Mucosa of rectum (tissue), 2 donors: ENCODE data around the gene SMIM27.

ENCODE experiments used
- H3K27ac ChIP-seq, 2 donors: one replicate each; pipeline ENCODE4 v1.7.0; 2013; ENCODE audit warnings: inconsistent platforms in 2 of 2, low read depth in 2 of 2, low read length in 2 of 2
- H3K27me3 ChIP-seq, 2 donors: one replicate each; pipeline ENCODE4 v1.7.0; 2013; ENCODE audit warnings: low read length in 2 of 2; ENCODE audit not compliant: control insufficient read depth in 2 of 2, insufficient read depth in 2 of 2
- H3K36me3 ChIP-seq, 2 donors: one replicate each; pipeline ENCODE4 v1.7.0; 2013; ENCODE audit warnings: low read length in 2 of 2; ENCODE audit not compliant: control insufficient read depth in 2 of 2, insufficient read depth in 2 of 2
- H3K4me1 ChIP-seq, 2 donors: one replicate each; pipeline ENCODE4 v1.7.0; 2013; ENCODE audit warnings: low read length in 2 of 2, mild to moderate bottlenecking in 1 of 2; ENCODE audit not compliant: control insufficient read depth in 2 of 2, insufficient read depth in 2 of 2
- H3K4me3 ChIP-seq, 2 donors: one replicate each; pipeline ENCODE4 v1.7.0; 2013; ENCODE audit warnings: low read length in 2 of 2
- H3K9ac ChIP-seq, 2 donors: one replicate each; pipeline ENCODE4 v1.7.0; 2013; ENCODE audit warnings: low read length in 2 of 2, low read depth in 1 of 2, mild to moderate bottlenecking in 1 of 2
- H3K9me3 ChIP-seq, 2 donors: one replicate each; pipeline ENCODE4 v1.7.0; 2013; ENCODE audit warnings: low read length in 2 of 2; ENCODE audit not compliant: control insufficient read depth in 2 of 2
- donor health status: healthy.
- donor health status: Normal muscosa, but diverticular disease.

SMIM27 gene

GRCh38 chr9:32574858-32575257, 22.7 kb downstream of the SMIM27 start:
- H3K27ac ChIP-seq, result no peak overlapping the region

GRCh38 chr9:32577316-32577715, 25.2 kb downstream of the SMIM27 start:
- Histone ChIP-seq H3K9ac (no peak overlapping the region), H3K36me3 (no peaks in the 10 kb centered on the region), H3K9me3 (no peaks in the 10 kb centered on the region), H3K4me1 (peaks cover 0 to 6% of the 10 kb centered on the region in 2 donors), H3K4me3 (no peak overlapping the region), H3K27ac (no peak overlapping the region), H3K27me3 (peaks cover 0 to 8% of the 10 kb centered on the region in 2 donors)

More at GRCh38 chr9:32574858-32575257, 22.7 kb downstream of the SMIM27 start:
- Histone ChIP-seq H3K9ac (no peak overlapping the region), H3K4me3 (no peak overlapping the region), H3K9me3 (no peaks in the 10 kb centered on the region), H3K36me3 (peaks cover 0 to 2% of the 10 kb centered on the region in 2 donors), H3K27me3 (peaks cover 0 to 4% of the 10 kb centered on the region in 2 donors), H3K4me1 (peaks cover 6 to 16% of the 10 kb centered on the region in 2 donors)

GRCh38 chr9:32578976-32579375, 26.8 kb downstream of the SMIM27 start:
- Histone ChIP-seq H3K9ac (no peak overlapping the region), H3K27me3 (peaks cover 0 to 8% of the 10 kb centered on the region in 2 donors), H3K4me1 (no peaks in the 10 kb centered on the region), H3K4me3 (no peak overlapping the region), H3K27ac (no peak overlapping the region), H3K9me3 (no peaks in the 10 kb centered on the region), H3K36me3 (no peaks in the 10 kb centered on the region)

GRCh38 chr9:32579706-32580331, 27.7 kb downstream of the SMIM27 start:
- Histone ChIP-seq H3K4me3 (no peak overlapping the region), H3K9ac (no peak overlapping the region), H3K9me3 (no peaks in the 10 kb centered on the region)

GRCh38 chr9:32580631-32581300, 28.6 kb downstream of the SMIM27 start:
- H3K27me3 ChIP-seq, result peaks cover 2 to 8% of the 10 kb centered on the region in 2 donors
- H3K9me3 ChIP-seq, result no peaks in the 10 kb centered on the region
- H3K36me3 ChIP-seq, result no peaks in the 10 kb centered on the region
- no peaks in the 10 kb centered on the region for H3K4me1 ChIP-seq
- H3K4me3 ChIP-seq, result no peak overlapping the region
- H3K27ac ChIP-seq, result no peak overlapping the region
- H3K9ac ChIP-seq, result no peak overlapping the region

More at GRCh38 chr9:32579706-32580331, 27.7 kb downstream of the SMIM27 start:
- peaks cover under 1 to 8% of the 10 kb centered on the region in 2 donors for H3K27me3 ChIP-seq
- no peaks in the 10 kb centered on the region for H3K4me1 ChIP-seq
- no peaks in the 10 kb centered on the region for H3K36me3 ChIP-seq
- H3K27ac ChIP-seq, result no peak overlapping the region

GRCh38 chr9:32581512-32582143, 29.5 kb downstream of the SMIM27 start:
- Histone ChIP-seq H3K9ac (no peak overlapping the region), H3K27me3 (peaks cover 2 to 7% of the 10 kb centered on the region in 2 donors), H3K9me3 (no peaks in the 10 kb centered on the region), H3K4me1 (no peaks in the 10 kb centered on the region), H3K27ac (no peak overlapping the region), H3K36me3 (no peaks in the 10 kb centered on the region), H3K4me3 (no peak overlapping the region)

GRCh38 chr9:32584784-32585183, 32.7 kb downstream of the SMIM27 start:
- H3K27ac ChIP-seq, result no peak overlapping the region
- H3K9me3 ChIP-seq, result no peaks in the 10 kb centered on the region
- H3K4me1 ChIP-seq, result no peaks in the 10 kb centered on the region
- H3K9ac ChIP-seq, result no peak overlapping the region
- H3K27me3 ChIP-seq, result peaks cover 2 to 4% of the 10 kb centered on the region in 2 donors
- H3K36me3 ChIP-seq, result no peaks in the 10 kb centered on the region
- no peak overlapping the region for H3K4me3 ChIP-seq

GRCh38 chr9:32587901-32588300, 35.8 kb downstream of the SMIM27 start:
- Histone ChIP-seq H3K9me3 (no peaks in the 10 kb centered on the region), H3K36me3 (no peaks in the 10 kb centered on the region), H3K27ac (no peak overlapping the region), H3K4me3 (no peak overlapping the region), H3K27me3 (peaks cover 0 to 2% of the 10 kb centered on the region in 2 donors), H3K4me1 (no peaks in the 10 kb centered on the region), H3K9ac (no peak overlapping the region)

- Histone ChIP-seq H3K36me3 (no peaks in the 10 kb centered on the region), H3K27me3 (peaks cover 0 to 2% of the 10 kb centered on the region in 2 donors), H3K4me1 (no peaks in the 10 kb centered on the region), H3K4me3 (no peak overlapping the region), H3K9me3 (no peaks in the 10 kb centered on the region), H3K27ac (no peak overlapping the region), H3K9ac (no peak overlapping the region)
Observed at GRCh38 chr9:32589083-32589723, 37.1 kb downstream of the SMIM27 start.

- no peaks in the 10 kb centered on the region for H3K36me3 ChIP-seq
- H3K9ac ChIP-seq, result no peak overlapping the region
- no peaks in the 10 kb centered on the region for H3K9me3 ChIP-seq
- H3K27ac ChIP-seq, result no peak overlapping the region
- no peaks in the 10 kb centered on the region for H3K27me3 ChIP-seq
- H3K4me1 ChIP-seq, result no peaks in the 10 kb centered on the region
- H3K4me3 ChIP-seq, result no peak overlapping the region
Observed at GRCh38 chr9:32590476-32590875, 38.3 kb downstream of the SMIM27 start.
